GM23338 (cell line): ENCODE measurements around the gene MYO16. TPM values are rescaled to one million over a fixed set of nuclear protein-coding genes. Genes with fewer than 3 reads are reported as not detected.

Experiments used
- ATAC-seq: fragments of 200-7000 bp; cut with Tn5 transposase; 3 replicates; pipeline ENCODE4 v1.9.1; 2020
- DNase-seq: peaks from one replicate; pipeline ENCODE4 v3.0.0-alpha.2; 2015; ENCODE audit warnings: low spot score
- H2AFZ ChIP-seq: fragments of 200-600 bp; sonication (generic); 2 replicates; pipeline ENCODE4 v1.8.0; 2016; ENCODE audit warnings: antibody characterized with exemption, mild to moderate bottlenecking, moderate library complexity
- H3F3A ChIP-seq: fragments of 200-600 bp; sonication (generic); replicated peaks from 2 replicates; pipeline ENCODE4 v1.8.0; 2017; ENCODE audit warnings: antibody characterized with exemption, mixed run types, low read depth
- H3K27ac ChIP-seq: fragments of 200-600 bp; sonication (generic); 2 replicates; pipeline ENCODE4 v1.6.1; 2016; ENCODE audit warnings: low read depth
- H3K27me3 ChIP-seq: fragments of 200-600 bp; sonication (generic); 2 replicates; pipeline ENCODE4 v1.8.0; 2016; ENCODE audit warnings: mild to moderate bottlenecking, mixed run types, moderate library complexity; ENCODE audit not compliant: insufficient read depth
- H3K36me3 ChIP-seq: fragments of 200-600 bp; sonication (generic); 2 replicates; pipeline ENCODE4 v1.8.0; 2016; ENCODE audit warnings: mild to moderate bottlenecking; ENCODE audit not compliant: insufficient read depth
- H3K4me1 ChIP-seq: fragments of 200-600 bp; sonication (generic); 2 replicates; pipeline ENCODE4 v1.8.0; 2016; ENCODE audit warnings: mild to moderate bottlenecking, moderate library complexity; ENCODE audit not compliant: insufficient read depth
- H3K4me2 ChIP-seq: fragments of 200-600 bp; sonication (generic); 2 replicates; pipeline ENCODE4 v1.7.1; 2017; ENCODE audit warnings: mixed run types
- H3K4me3 ChIP-seq: fragments of 200-600 bp; sonication (generic); 2 replicates; pipeline ENCODE4 v1.6.1; 2016; ENCODE audit warnings: mixed run types
- H3K79me2 ChIP-seq: fragments of 200-600 bp; sonication (generic); replicated peaks from 2 replicates; pipeline ENCODE4 v1.8.0; 2017; ENCODE audit warnings: mild to moderate bottlenecking; ENCODE audit not compliant: insufficient read depth
- H3K9me2 ChIP-seq: fragments of 200-600 bp; sonication (generic); 2 replicates; pipeline ENCODE4 v1.8.0; 2017; ENCODE audit not compliant: insufficient read depth
- H4K20me1 ChIP-seq: fragments of 200-600 bp; sonication (generic); replicated peaks from 2 replicates; pipeline ENCODE4 v1.8.0; 2017; ENCODE audit warnings: mild to moderate bottlenecking; ENCODE audit not compliant: insufficient read depth
- H3K27ac Mint-ChIP-seq: 2 replicates; pipeline ENCODE4 v1.8.0; 2020; ENCODE audit warnings: inconsistent platforms, mild to moderate bottlenecking, moderate library complexity, mixed read lengths
- H3K27me3 Mint-ChIP-seq: 3 replicates; pipeline ENCODE4 v1.8.0; 2022; ENCODE audit warnings: low read depth, mild to moderate bottlenecking, moderate library complexity, mixed read lengths, inconsistent platforms; ENCODE audit not compliant: insufficient read depth, poor library complexity
- H3K36me3 Mint-ChIP-seq: 3 replicates; pipeline ENCODE4 v1.8.0; 2021; ENCODE audit warnings: low read depth, mild to moderate bottlenecking, inconsistent platforms, moderate library complexity, mixed read lengths
- H3K4me1 Mint-ChIP-seq: 3 replicates; pipeline ENCODE4 v1.8.0; 2020; ENCODE audit warnings: mild to moderate bottlenecking, inconsistent platforms, mixed read lengths
- H3K4me3 Mint-ChIP-seq: 3 replicates; pipeline ENCODE4 v1.8.0; 2021; ENCODE audit warnings: moderate library complexity, mild to moderate bottlenecking, inconsistent platforms, mixed read lengths
- H3K9me3 Mint-ChIP-seq: 3 replicates; pipeline ENCODE4 v1.8.0; 2020; ENCODE audit warnings: moderate library complexity, mild to moderate bottlenecking, inconsistent platforms, mixed read lengths
- CREB1 ChIP-seq: fragments of 250-450 bp; sonication (Bioruptor Pico); IDR thresholded peaks from 2 replicates; pipeline ENCODE4 v1.5.0; 2020; ENCODE audit warnings: low read depth, mild to moderate bottlenecking, moderate library complexity
- CTCF ChIP-seq, 2 experiments: fragments of 200-600 bp in 1 of 2; sonication (generic) in 1 of 2; conservative IDR thresholded peaks; 2 replicates each; pipeline versions ENCODE4 v1.5.1 to v1.6.1; 2016 to 2017; ENCODE audit warnings: antibody characterized with exemption in 2 of 2, low read depth in 2 of 2, mild to moderate bottlenecking in 2 of 2, moderate library complexity in 1 of 2
- ETS1 ChIP-seq: IDR thresholded peaks from 2 replicates; pipeline ENCODE4 v1.6.1; 2016; ENCODE audit warnings: antibody characterized with exemption
- EZH2 ChIP-seq: fragments of 200-600 bp; sonication (generic); IDR thresholded peaks from one replicate; pipeline ENCODE4 v1.8.0; 2017; ENCODE audit warnings: antibody characterized with exemption, mild to moderate bottlenecking, low read depth; ENCODE audit not compliant: unreplicated experiment
- EZH2phosphoT487 ChIP-seq: fragments of 200-600 bp; sonication (generic); IDR thresholded peaks from one replicate; pipeline ENCODE4 v1.8.1; 2018; ENCODE audit warnings: antibody characterized with exemption; ENCODE audit not compliant: unreplicated experiment
- JUNB ChIP-seq: IDR thresholded peaks from one replicate; pipeline ENCODE4 v1.6.1; 2016; ENCODE audit warnings: antibody characterized with exemption; ENCODE audit not compliant: unreplicated experiment
- NANOG ChIP-seq: IDR thresholded peaks from 2 replicates; pipeline ENCODE4 v1.6.1; 2016; ENCODE audit warnings: antibody characterized with exemption, borderline replicate concordance
- POLR2AphosphoS5 ChIP-seq: IDR thresholded peaks from 2 replicates; pipeline ENCODE4 v1.6.1; 2016; ENCODE audit warnings: antibody characterized with exemption, low read depth
- REST ChIP-seq: IDR thresholded peaks from one replicate; pipeline ENCODE4 v1.6.1; 2018; ENCODE audit warnings: antibody characterized with exemption; ENCODE audit not compliant: unreplicated experiment
- STAT1 ChIP-seq: IDR thresholded peaks from one replicate; pipeline ENCODE4 v1.6.1; 2016; ENCODE audit warnings: antibody characterized with exemption; ENCODE audit not compliant: unreplicated experiment
- ZNF114 ChIP-seq: fragments of 250-450 bp; sonication (Bioruptor Pico); IDR thresholded peaks from 2 replicates; pipeline ENCODE4 v1.5.0; 2020; ENCODE audit warnings: mild to moderate bottlenecking, moderate library complexity
- ZNF331 ChIP-seq: fragments of 250-450 bp; sonication (Bioruptor Pico); IDR thresholded peaks from 2 replicates; pipeline ENCODE4 v1.5.0; 2020; ENCODE audit warnings: low read depth, mild to moderate bottlenecking, moderate library complexity
- ZNF462 ChIP-seq: fragments of 250-450 bp; sonication (Bioruptor Pico); IDR thresholded peaks from 2 replicates; pipeline ENCODE4 v1.5.0; 2020; ENCODE audit warnings: mild to moderate bottlenecking, moderate library complexity
- polyA plus RNA-seq: library from polyadenylated mRNA; unstranded; fragments of >200 nt; fragmentation: Nextera tagmentation; extraction: Ambion mirVana; gene quantifications from 2 replicates; pipeline ENCODE4 v1.2.1, GENCODE V29; 2016
- total RNA-seq: library from RNA; depleted of rRNA; stranded (reverse); fragments of >200 nt; shearing (Covaris generic); gene quantifications from 2 replicates; pipeline ENCODE4 v1.2.3, GENCODE V29; 2014

The MYO16 gene
- total and polyA plus RNA-seq, 2 experiments from 2014 or later: 0.10 to 0.13 TPM

- Histone ChIP-seq H3K36me3 (no peaks in the 10 kb centered on the region), H2AFZ (no peak overlapping the region), H3K4me3 (no peak overlapping the region), H3K4me2 (no peak overlapping the region), H3K27me3 (no peaks in the 10 kb centered on the region), H3K9me2 (no peaks in the 10 kb centered on the region; the same call in 1 of the 2 replicates), H4K20me1 (no peaks in the 10 kb centered on the region), H3K79me2 (no peaks in the 10 kb centered on the region), H3K27ac (no peak overlapping the region), H3K4me1 (no peaks in the 10 kb centered on the region), H3F3A (no peaks in the 10 kb centered on the region)
- DNase-seq (no peak), ATAC-seq (no peak)
- H3K4me1 Mint-ChIP-seq: no peaks in the 10 kb centered on the region
- TF ChIP-seq ZNF331 (no peak), ETS1 (no peak), EZH2phosphoT487 (no peak), EZH2 (no peak), REST (no peak), CREB1 (CRISPR knock-in tag) (no peak), NANOG (no peak), JUNB (no peak), ZNF462 (CRISPR knock-in tag) (no peak), POLR2AphosphoS5 (no peak), ZNF114 (CRISPR knock-in tag) (no peak), CTCF (conservative IDR thresholded peaks at IDR 0.05; ENCODE audit: low read depth in 2 of 2) (no peak), STAT1 (no peak)
- peaks cover 3% of the 10 kb centered on the region for H3K27me3 Mint-ChIP-seq
- no peak overlapping the region for H3K4me3 Mint-ChIP-seq
- H3K27ac Mint-ChIP-seq: no peak overlapping the region
- H3K9me3 Mint-ChIP-seq: peaks cover 9% of the 10 kb centered on the region; the same call in 2 of the 3 replicates
- no peaks in the 10 kb centered on the region; the same call in 2 of the 3 replicates for H3K36me3 Mint-ChIP-seq
Observed at GRCh38 chr13:108657519-108657918, 28.1 kb downstream of the MYO16 start.
